Panc1 (cell line): Measurements from ENCODE around the gene C6orf62. TPM values are rescaled to one million over a fixed set of nuclear protein-coding genes. Genes with fewer than 3 reads are reported as not detected.
A peak's percentile ranks its signal among the peaks of the same experiment; 100 is the strongest.

Source experiments
- ATAC-seq: fragments of 200-7000 bp; cut with Tn5 transposase; 2 replicates; pipeline ENCODE4 v1.9.1; 2020; ENCODE audit warnings: mild to moderate bottlenecking, moderate library complexity
- BruUV-seq: library from RNA; stranded (reverse); fragments of 400-500 nt; replicated peaks from 2 replicates; lab custom pipeline; 2021; lab: Mats Ljungman, UMichigan
- CTCF ChIA-PET: fragments of 300-600 bp; sonication (Branson Sonifier 250); formaldehyde crosslinking; loops from one replicate; lab custom pipeline; 2022; ENCODE audit warnings: antibody characterized with exemption; lab: Charles Lee
- POLR2A ChIA-PET: fragments of 300-600 bp; sonication (Branson Sonifier 250); formaldehyde crosslinking; loops from one replicate; lab custom pipeline; 2022; ENCODE audit warnings: antibody characterized with exemption; lab: Charles Lee
- DNase-seq: peaks from one replicate; pipeline ENCODE4 v3.0.0-alpha.2; 2010; ENCODE audit warnings: low read depth, low spot score
- H3K27ac ChIP-seq: 2 replicates; pipeline ENCODE4 v1.5.1; 2011; ENCODE audit warnings: mild to moderate bottlenecking, low read length, inconsistent platforms
- H3K27me3 ChIP-seq: fragments of 200-500 bp; sonication (Bioruptor generic); 2 replicates; pipeline ENCODE4 v1.6.0; 2014; ENCODE audit warnings: low read length, inconsistent platforms; ENCODE audit not compliant: control insufficient read depth, insufficient read depth
- H3K36me3 ChIP-seq: fragments of 200-500 bp; sonication (Bioruptor generic); 2 replicates; pipeline ENCODE4 v1.5.1; 2014; ENCODE audit warnings: inconsistent platforms, mild to moderate bottlenecking, low read length, moderate library complexity; ENCODE audit not compliant: control insufficient read depth, insufficient read depth
- H3K4me1 ChIP-seq: 2 replicates; pipeline ENCODE4 v1.5.1; 2011; ENCODE audit warnings: inconsistent platforms, mild to moderate bottlenecking, low read length, moderate library complexity; ENCODE audit not compliant: control insufficient read depth, insufficient read depth
- H3K4me3 ChIP-seq, 2 experiments: 2 replicates each; pipeline ENCODE4 v1.5.1; 2011 to 2012; ENCODE audit warnings: low read depth in 2 of 2, low read length in 2 of 2, mild to moderate bottlenecking in 2 of 2, inconsistent platforms in 1 of 2, moderate library complexity in 1 of 2
- H3K9me3 ChIP-seq: fragments of 200-500 bp; sonication (Bioruptor generic); 2 replicates; pipeline ENCODE4 v1.5.1; 2014; ENCODE audit warnings: low read depth, mild to moderate bottlenecking, inconsistent platforms, low read length, moderate library complexity; ENCODE audit not compliant: control insufficient read depth, insufficient read depth
- POLR2AphosphoS5 ChIP-seq: IDR thresholded peaks from 2 replicates; pipeline ENCODE4 v1.6.1; 2012; ENCODE audit warnings: mild to moderate bottlenecking, low read depth, low read length, moderate library complexity
- SIN3A ChIP-seq: IDR thresholded peaks from 2 replicates; pipeline ENCODE4 v1.6.1; 2012; ENCODE audit warnings: low read depth, mild to moderate bottlenecking, low read length, moderate library complexity, borderline replicate concordance; ENCODE audit not compliant: insufficient read depth
- TCF7L2 ChIP-seq: IDR thresholded peaks from 2 replicates; pipeline ENCODE4 v1.6.1; 2011; ENCODE audit warnings: mild to moderate bottlenecking, low read depth, low read length, inconsistent platforms
- in situ Hi-C: cut with HindIII; loops from 2 replicates; pipeline ENCODE4 v1.10.0; 2016; ENCODE audit warnings: low sequenced_read_pairs, low pct_unique_long_range_greater_than_20kb
- intact Hi-C: fragments of 100-400 bp; cut with micrococcal nuclease; formaldehyde crosslinking; loops from one replicate; pipeline ENCODE4 v1.10.0; 2022; ENCODE audit not compliant: unreplicated experiment
- total RNA-seq: library from RNA; stranded (reverse); gene quantifications from one replicate; pipeline ENCODE4 v1.2.1, GENCODE V29; 2021; ENCODE audit not compliant: unreplicated experiment
- TF ChIP-seq, protein P1 (sequence below): fragments of 450-650 bp; IDR thresholded peaks from 2 replicates; pipeline ENCODE4 v1.5.1; 2017; ENCODE audit warnings: mild to moderate bottlenecking
- TF ChIP-seq, protein P2 (sequence below), 2 experiments: IDR thresholded peaks; 2 replicates each; pipeline ENCODE4 v1.6.1; 2011 to 2012; ENCODE audit warnings: low read depth in 2 of 2, control low read depth in 1 of 2, low read length in 1 of 2, mild to moderate bottlenecking in 1 of 2, moderate library complexity in 1 of 2; ENCODE audit not compliant: insufficient read depth in 1 of 2

C6orf62 gene
- total RNA-seq, 1 experiment from 2014 or later: 153 TPM

DNA sequence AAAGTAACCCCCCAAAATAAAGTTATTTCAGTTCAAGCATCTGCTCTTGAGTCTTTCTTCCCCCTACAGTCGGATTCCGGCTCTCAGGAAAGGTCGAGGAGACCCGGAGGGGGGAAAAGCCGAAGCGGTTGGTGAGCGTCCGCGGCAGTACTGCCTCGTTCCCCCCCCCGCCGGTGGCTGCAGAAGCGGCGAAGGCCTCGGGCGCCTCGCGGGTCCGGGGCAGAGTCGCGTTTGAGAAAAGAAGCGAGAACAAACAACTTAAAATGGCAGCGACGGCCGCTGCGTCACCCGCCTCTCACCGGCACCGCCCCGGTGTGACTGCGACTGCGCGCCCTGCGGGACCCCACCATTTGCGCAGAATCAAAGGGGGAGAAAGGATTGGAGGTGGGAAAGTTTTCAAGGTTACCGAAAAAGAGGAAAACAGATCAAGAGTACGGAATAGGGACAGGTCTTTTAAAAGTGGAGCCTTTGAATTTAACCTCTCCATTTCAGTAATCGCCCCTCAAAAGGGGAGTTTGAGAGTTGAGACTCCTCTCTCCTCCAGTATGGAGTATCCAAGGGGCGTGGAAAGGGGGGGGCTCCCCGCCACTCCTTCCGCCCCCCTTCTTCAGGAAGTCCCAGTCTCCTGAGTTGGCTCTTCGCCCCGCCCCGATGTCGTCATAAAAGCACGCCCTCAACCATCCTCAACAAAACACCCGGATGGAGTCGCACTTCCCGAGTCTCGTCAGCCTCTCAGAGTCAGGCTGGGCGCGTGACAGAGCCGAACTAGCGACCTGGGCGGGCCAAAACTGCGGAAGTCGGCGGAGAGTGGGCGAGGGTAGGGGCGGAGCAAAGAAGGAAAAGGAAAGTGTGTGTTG is 1.9 kb upstream of the C6orf62 start:
- Histone ChIP-seq H3K27ac (peak overlapping the region; percentile 98), H3K27me3 (no peaks in the 10 kb centered on the region), H3K4me1 (peaks cover 16% of the 10 kb centered on the region), H3K4me3 (peak overlapping the region; percentile 88 to 93), H3K36me3 (peaks cover 23% of the 10 kb centered on the region), H3K9me3 (no peaks in the 10 kb centered on the region)
- ChIA-PET CTCF (no interaction called here), POLR2A (interaction anchor here (0.6 kb wide), 1 partner anchor 38 kb away, joined by 9 read pairs; no protein-coding TSS in a partner anchor)
- in situ Hi-C loops (no loop called here), intact Hi-C loops (loop anchor here (5.0 kb wide), 1 partner anchor 41 kb away; no protein-coding TSS in a partner anchor)
- BruUV-seq: no TSS peak
- DNase-seq (peak; percentile 98), ATAC-seq (peak; percentile 98)
- TF ChIP-seq TCF7L2 (peak; percentile 63; the same call in 1 of the 2 replicates), SIN3A (peak; percentile 90; the same call in 1 of the 2 replicates), POLR2AphosphoS5 (peak; percentile 99)
- TF ChIP-seq, protein P1, sequence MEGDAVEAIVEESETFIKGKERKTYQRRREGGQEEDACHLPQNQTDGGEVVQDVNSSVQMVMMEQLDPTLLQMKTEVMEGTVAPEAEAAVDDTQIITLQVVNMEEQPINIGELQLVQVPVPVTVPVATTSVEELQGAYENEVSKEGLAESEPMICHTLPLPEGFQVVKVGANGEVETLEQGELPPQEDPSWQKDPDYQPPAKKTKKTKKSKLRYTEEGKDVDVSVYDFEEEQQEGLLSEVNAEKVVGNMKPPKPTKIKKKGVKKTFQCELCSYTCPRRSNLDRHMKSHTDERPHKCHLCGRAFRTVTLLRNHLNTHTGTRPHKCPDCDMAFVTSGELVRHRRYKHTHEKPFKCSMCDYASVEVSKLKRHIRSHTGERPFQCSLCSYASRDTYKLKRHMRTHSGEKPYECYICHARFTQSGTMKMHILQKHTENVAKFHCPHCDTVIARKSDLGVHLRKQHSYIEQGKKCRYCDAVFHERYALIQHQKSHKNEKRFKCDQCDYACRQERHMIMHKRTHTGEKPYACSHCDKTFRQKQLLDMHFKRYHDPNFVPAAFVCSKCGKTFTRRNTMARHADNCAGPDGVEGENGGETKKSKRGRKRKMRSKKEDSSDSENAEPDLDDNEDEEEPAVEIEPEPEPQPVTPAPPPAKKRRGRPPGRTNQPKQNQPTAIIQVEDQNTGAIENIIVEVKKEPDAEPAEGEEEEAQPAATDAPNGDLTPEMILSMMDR: no peak
- TF ChIP-seq, protein P2, sequence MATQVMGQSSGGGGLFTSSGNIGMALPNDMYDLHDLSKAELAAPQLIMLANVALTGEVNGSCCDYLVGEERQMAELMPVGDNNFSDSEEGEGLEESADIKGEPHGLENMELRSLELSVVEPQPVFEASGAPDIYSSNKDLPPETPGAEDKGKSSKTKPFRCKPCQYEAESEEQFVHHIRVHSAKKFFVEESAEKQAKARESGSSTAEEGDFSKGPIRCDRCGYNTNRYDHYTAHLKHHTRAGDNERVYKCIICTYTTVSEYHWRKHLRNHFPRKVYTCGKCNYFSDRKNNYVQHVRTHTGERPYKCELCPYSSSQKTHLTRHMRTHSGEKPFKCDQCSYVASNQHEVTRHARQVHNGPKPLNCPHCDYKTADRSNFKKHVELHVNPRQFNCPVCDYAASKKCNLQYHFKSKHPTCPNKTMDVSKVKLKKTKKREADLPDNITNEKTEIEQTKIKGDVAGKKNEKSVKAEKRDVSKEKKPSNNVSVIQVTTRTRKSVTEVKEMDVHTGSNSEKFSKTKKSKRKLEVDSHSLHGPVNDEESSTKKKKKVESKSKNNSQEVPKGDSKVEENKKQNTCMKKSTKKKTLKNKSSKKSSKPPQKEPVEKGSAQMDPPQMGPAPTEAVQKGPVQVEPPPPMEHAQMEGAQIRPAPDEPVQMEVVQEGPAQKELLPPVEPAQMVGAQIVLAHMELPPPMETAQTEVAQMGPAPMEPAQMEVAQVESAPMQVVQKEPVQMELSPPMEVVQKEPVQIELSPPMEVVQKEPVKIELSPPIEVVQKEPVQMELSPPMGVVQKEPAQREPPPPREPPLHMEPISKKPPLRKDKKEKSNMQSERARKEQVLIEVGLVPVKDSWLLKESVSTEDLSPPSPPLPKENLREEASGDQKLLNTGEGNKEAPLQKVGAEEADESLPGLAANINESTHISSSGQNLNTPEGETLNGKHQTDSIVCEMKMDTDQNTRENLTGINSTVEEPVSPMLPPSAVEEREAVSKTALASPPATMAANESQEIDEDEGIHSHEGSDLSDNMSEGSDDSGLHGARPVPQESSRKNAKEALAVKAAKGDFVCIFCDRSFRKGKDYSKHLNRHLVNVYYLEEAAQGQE (IDR thresholded peaks at IDR 0.05; ENCODE audit: insufficient read depth in 1 of 2, low read depth in 2 of 2, low read length in 1 of 2): peak in 1 of 2 experiments; percentile 45; a peak in 1 of 4 replicates

DNA sequence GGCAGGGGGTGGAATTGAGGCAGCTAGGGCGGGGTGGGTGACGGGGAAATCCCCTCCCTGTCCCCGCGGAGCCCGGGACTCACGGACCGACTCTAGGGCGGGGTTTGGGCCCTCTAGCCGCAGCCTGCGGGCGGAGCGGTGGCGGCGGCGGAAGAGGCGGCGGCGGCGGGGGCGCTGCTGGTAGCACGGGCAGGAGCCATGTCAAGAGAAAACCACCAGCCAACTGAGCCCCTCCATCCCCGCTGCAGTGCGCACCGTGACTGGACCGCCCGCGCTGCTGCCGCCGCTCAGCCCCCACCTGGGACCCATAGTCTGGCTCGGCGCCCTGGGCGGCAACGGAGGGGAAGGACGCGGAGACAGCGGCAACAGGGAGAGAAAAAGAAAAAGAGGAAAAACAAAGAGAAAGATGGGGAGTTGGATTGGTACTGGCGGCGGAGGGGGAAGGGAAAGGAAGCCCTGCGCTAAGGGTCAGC is 1.2 kb upstream of the C6orf62 start:
- in situ Hi-C loops: no loop called here

More for the DNA sequence above, 1.2 kb upstream of the C6orf62 start:
- CTCF ChIA-PET: no interaction called here
- Histone ChIP-seq H3K27ac (peak overlapping the region; percentile 98), H3K4me3 (peak overlapping the region; percentile 88 to 93), H3K36me3 (peaks cover 26% of the 10 kb centered on the region), H3K4me1 (peaks cover 16% of the 10 kb centered on the region), H3K27me3 (no peaks in the 10 kb centered on the region), H3K9me3 (no peaks in the 10 kb centered on the region)
- TF ChIP-seq POLR2AphosphoS5 (no peak), SIN3A (no peak), TCF7L2 (no peak)
- TF ChIP-seq, protein P2 (IDR thresholded peaks at IDR 0.05; ENCODE audit: insufficient read depth in 1 of 2, low read depth in 2 of 2, low read length in 1 of 2): no peak
- TF ChIP-seq, protein P1: no peak
- DNase-seq (no peak), ATAC-seq (peak; percentile 19; the same call in 1 of the 2 replicates)
- no TSS peak for BruUV-seq
- POLR2A ChIA-PET: interaction anchor here (0.6 to 0.7 kb wide), 2 partner anchors 39 to 58 kb away, joined by 9 to 14 read pairs; no protein-coding TSS in a partner anchor
- intact Hi-C loops: loop anchor here (5.0 kb wide), 1 partner anchor 42 kb away; no protein-coding TSS in a partner anchor
